Jurkat, Clone E6-1 (cell line): ENCODE measurements around the gene MIX23.
"Not testable (repeated sequence)": the region's sequence is repeated elsewhere in the genome, so short reads cannot be mapped to it uniquely, and the experiment has no call there.

Experiments
- DNase-seq: peaks from one replicate; pipeline ENCODE4 v3.0.0-alpha.2; 2011; ENCODE audit warnings: low read depth, low spot score
- H3K4me3 ChIP-seq: 2 replicates; pipeline ENCODE4 v1.5.1; 2011; ENCODE audit warnings: mild to moderate bottlenecking, low read length, control low read depth, moderate library complexity

The MIX23 gene

GRCh38 chr3:122395582-122395981 is 12.6 kb upstream of the MIX23 start:
- H3K4me3 ChIP-seq, result no peak overlapping the region
- DNase-seq, result no peak

- no peak overlapping the region for H3K4me3 ChIP-seq
- no peak for DNase-seq
These were observed 11.1 kb upstream of the MIX23 start for GRCh38 chr3:122394173-122394572.

- DNase-seq, result peak; percentile 49
- no peak overlapping the region for H3K4me3 ChIP-seq
These were observed 10.1 kb upstream of the MIX23 start for GRCh38 chr3:122392868-122393844.

- no peak overlapping the region for H3K4me3 ChIP-seq
- DNase-seq, result no peak
These were observed 8.8 kb upstream of the MIX23 start for GRCh38 chr3:122391681-122392446.

GRCh38 chr3:122390665-122391064 is 7.6 kb upstream of the MIX23 start:
- H3K4me3 ChIP-seq, result no peak overlapping the region
- no peak for DNase-seq

GRCh38 chr3:122389892-122390291 is 6.9 kb upstream of the MIX23 start:
- no peak for DNase-seq
- no peak overlapping the region for H3K4me3 ChIP-seq

GRCh38 chr3:122389197-122389596 is 6.2 kb upstream of the MIX23 start:
- DNase-seq, result no peak
- H3K4me3 ChIP-seq, result no peak overlapping the region

GRCh38 chr3:122387709-122388108 is 4.7 kb upstream of the MIX23 start:
- no peak for DNase-seq
- H3K4me3 ChIP-seq, result no peak overlapping the region

GRCh38 chr3:122383771-122384697 is 1.0 kb upstream of the MIX23 start, which contains the start of gene FAM162A:
FAM162A (plus strand) TSS chr3:122384182; CDS start chr3:122384266, 84 bp downstream.
- peak within 1 kb of the TSS; percentile 67 for H3K4me3 ChIP-seq
- DNase-seq, result peak; percentile 88

GRCh38 chr3:122377975-122378374 is 5.1 kb downstream of the MIX23 start:
- H3K4me3 ChIP-seq, result no peak overlapping the region
- DNase-seq, result no peak

GRCh38 chr3:122374034-122374433 is 9.0 kb downstream of the MIX23 start:
- no peak overlapping the region for H3K4me3 ChIP-seq
- no peak for DNase-seq

- H3K4me3 ChIP-seq, result no peak overlapping the region
- DNase-seq, result no peak
These were observed 16.7 kb downstream of the MIX23 start for GRCh38 chr3:122366379-122366749.

GRCh38 chr3:122365582-122366378 is 17.3 kb downstream of the MIX23 start:
- not testable (repeated sequence) for H3K4me3 ChIP-seq, DNase-seq

GRCh38 chr3:122365073-122365472 is 18.0 kb downstream of the MIX23 start:
- H3K4me3 ChIP-seq, result no peak overlapping the region
- no peak for DNase-seq

- no peak overlapping the region for H3K4me3 ChIP-seq
- no peak for DNase-seq
These were observed 18.5 kb downstream of the MIX23 start for GRCh38 chr3:122364490-122364889.

- no peak overlapping the region for H3K4me3 ChIP-seq
- no peak for DNase-seq
These were observed 21.0 kb downstream of the MIX23 start for GRCh38 chr3:122362026-122362425.

GRCh38 chr3:122358703-122359032 is 24.4 kb downstream of the MIX23 start:
- H3K4me3 ChIP-seq, result no peak overlapping the region
- no peak for DNase-seq
